Muscle of back (tissue), 11 donors: Measurements from ENCODE around the gene MRPL4. TPM values are rescaled to one million over a fixed set of nuclear protein-coding genes. Genes with fewer than 3 reads are reported as not detected.

ENCODE experiments used
- DNase-seq, 3 donors: peaks; one replicate each; pipeline versions ENCODE4 v3.0.0 to v3.0.0-alpha.2; 2013
- polyA plus RNA-seq, 10 donors: library from polyadenylated mRNA; unstranded; fragments of 120-200 nt; gene quantifications; one replicate each; pipeline ENCODE4 v1.2.1, GENCODE V29; 2013; ENCODE audit not compliant: insufficient read length in 10 of 10

MRPL4 gene
- polyA plus RNA-seq, 10 donors = 21.8 to 39.6 (median 30.0) TPM

GRCh38 chr19:10309423-10309822, 57.4 kb downstream of the MRPL4 start, which contains the start of gene ZGLP1:
Gene ZGLP1, minus strand, starts transcription at chr19:10309815.
- no peak for DNase-seq

Other genes with a start within 250 kb of the MRPL4 start
- 100 to 1,000 TPM in 1 of 10 donors, 10 to 100 TPM in 9; 55.3 to 119 (median 78.8) TPM for gene COL5A3, start 241.7 kb upstream of the MRPL4 start, polyA plus RNA-seq
- not detected for gene RDH8, start 238.7 kb upstream of the MRPL4 start, polyA plus RNA-seq
- 10 to 100 TPM in 6 of 10 donors, 1 to 10 TPM in 4; 7.8 to 14.2 (median 10.6) TPM for gene SHFL, start 165.9 kb upstream of the MRPL4 start, polyA plus RNA-seq
- 10 to 100 TPM in 3 of 10 donors, 1 to 10 TPM in 6, under 1 TPM in 1; 0.86 to 17.8 (median 7.6) TPM for gene ANGPTL6, start 149.5 kb upstream of the MRPL4 start, polyA plus RNA-seq
- 10 to 100 TPM; 19.0 to 34.2 (median 25.3) TPM for gene PPAN, start 145.9 kb upstream of the MRPL4 start, polyA plus RNA-seq
- 10 to 100 TPM in 2 of 10 donors, 1 to 10 TPM in 8; 7.1 to 10.5 (median 8.6) TPM for gene P2RY11, start 140.5 kb upstream of the MRPL4 start, polyA plus RNA-seq
- 100 to 1,000 TPM; 195 to 257 (median 239) TPM for gene EIF3G, start 132.3 kb upstream of the MRPL4 start, polyA plus RNA-seq
- gene DNMT1, start 57.3 kb upstream of the MRPL4 start, polyA plus RNA-seq = 10 to 100 TPM; 56.0 to 95.6 (median 69.8) TPM
- gene S1PR2, start 20.9 kb upstream of the MRPL4 start, polyA plus RNA-seq = 10 to 100 TPM in 9 of 10 donors, 1 to 10 TPM in 1; 8.9 to 16.5 (median 13.1) TPM
- gene ICAM1, start 18.9 kb downstream of the MRPL4 start, polyA plus RNA-seq = 10 to 100 TPM in 2 of 10 donors, 1 to 10 TPM in 8; 5.9 to 11.8 (median 7.3) TPM
- gene ICAM4, start 34.7 kb downstream of the MRPL4 start, polyA plus RNA-seq = under 1 TPM; 0.21 to 0.82 (median 0.36) TPM
- under 1 TPM in 9 of 10 donors, not detected in 1; 0.07 to 0.28 (median 0.15) TPM for gene ICAM5, start 37.7 kb downstream of the MRPL4 start, polyA plus RNA-seq
- gene ZGLP1, start 57.6 kb downstream of the MRPL4 start, polyA plus RNA-seq = 1 to 10 TPM; 1.7 to 6.1 (median 2.9) TPM
- gene FDX2, start 63.8 kb downstream of the MRPL4 start, polyA plus RNA-seq = 10 to 100 TPM; 10.8 to 18.1 (median 14.8) TPM
- gene RAVER1, start 81.3 kb downstream of the MRPL4 start, polyA plus RNA-seq = 10 to 100 TPM in 8 of 10 donors, 1 to 10 TPM in 2; 9.4 to 21.1 (median 15.0) TPM
- gene ICAM3, start 87.4 kb downstream of the MRPL4 start, polyA plus RNA-seq = 10 to 100 TPM in 1 of 10 donors, 1 to 10 TPM in 9; 4.5 to 15.8 (median 6.0) TPM
- gene TYK2, start 128.4 kb downstream of the MRPL4 start, polyA plus RNA-seq = 10 to 100 TPM; 49.2 to 99.2 (median 62.8) TPM
- gene CDC37, start 151.3 kb downstream of the MRPL4 start, polyA plus RNA-seq = 100 to 1,000 TPM; 104 to 142 (median 124) TPM
- 1 to 10 TPM; 2.9 to 4.8 (median 3.9) TPM for gene PDE4A, start 168.3 kb downstream of the MRPL4 start, polyA plus RNA-seq